Gastroesophageal sphincter (tissue), 4 donors: ENCODE results near the gene CLCN4. TPM values are rescaled to one million over a fixed set of nuclear protein-coding genes. Genes with fewer than 3 reads are reported as not detected.

Experiments
- ATAC-seq: fragments of 150-250 bp; one replicate; pipeline ENCODE4 v1.9.1; 2016; ENCODE audit warnings: mild to moderate bottlenecking, moderate library complexity
- H3K27ac ChIP-seq, 4 donors: fragments of 200-600 bp; sonication (generic) in 3 of 4; 1 replicate in 3 of 4; 2 replicates in 1 of 4; pipeline ENCODE4 v1.5.1; 2016 to 2019
- H3K27me3 ChIP-seq: fragments of 200-600 bp; sonication (generic); one replicate; pipeline ENCODE4 v1.5.1; 2019
- H3K36me3 ChIP-seq, 2 donors: fragments of 200-600 bp; sonication (generic); one replicate each; pipeline ENCODE4 v1.5.1; 2019; ENCODE audit warnings: control low read depth in 1 of 2
- H3K4me1 ChIP-seq, 3 donors: fragments of 200-600 bp; sonication (generic); 1 replicate in 2 of 3; 2 replicates in 1 of 3; pipeline ENCODE4 v1.5.1; 2016 to 2019; ENCODE audit warnings: control low read depth in 2 of 3
- H3K4me3 ChIP-seq, 2 donors: fragments of 200-600 bp; sonication (generic); one replicate each; pipeline ENCODE4 v1.5.1; 2019; ENCODE audit warnings: mild to moderate bottlenecking in 1 of 2, moderate library complexity in 1 of 2
- H3K9me3 ChIP-seq, 3 donors: fragments of 200-600 bp; sonication (generic); one replicate each; pipeline ENCODE4 v1.5.1; 2017 to 2019; ENCODE audit warnings: control low read depth in 2 of 3
- CTCF ChIP-seq, 4 experiments: fragments of 200-600 bp in 2 of 4; fragments of 450-650 bp in 2 of 4; sonication (generic) in 1 of 4; IDR thresholded peaks; one replicate each; pipeline ENCODE4 v1.5.1; 2017 to 2019; ENCODE audit warnings: antibody characterized with exemption in 4 of 4, mild to moderate bottlenecking in 2 of 4, moderate library complexity in 2 of 4
- EP300 ChIP-seq: sonication (generic); formaldehyde crosslinking; IDR thresholded peaks from one replicate; pipeline ENCODE4 v1.6.1; 2017; ENCODE audit warnings: antibody characterized with exemption, mild to moderate bottlenecking
- POLR2A ChIP-seq, 2 donors: fragments of 450-650 bp; IDR thresholded peaks; one replicate each; pipeline ENCODE4 v1.6.1; 2017; ENCODE audit warnings: antibody characterized with exemption in 2 of 2, mild to moderate bottlenecking in 2 of 2, moderate library complexity in 1 of 2
- POLR2AphosphoS5 ChIP-seq: sonication (generic); formaldehyde crosslinking; IDR thresholded peaks from one replicate; pipeline ENCODE4 v1.6.1; 2017; ENCODE audit warnings: antibody characterized with exemption
- WGBS, 2 donors: methylation state at CpG; one replicate each; pipeline ENCODE4 v1.1.5; 2018; ENCODE audit warnings: low coverage in 1 of 2; 5-methylcytosine and 5-hydroxymethylcytosine counted together
- total RNA-seq, 4 donors: library from RNA; depleted of rRNA; stranded (reverse); fragments of >200 nt; gene quantifications; one replicate each; pipeline ENCODE4 v1.1.0, GENCODE V29; 2016

The CLCN4 gene
- total RNA-seq, 4 donors from 2014 or later: 0.16 to 2.3 (median 2.0) TPM

- peaks cover 0 to 45% (median 0%) of the 10 kb centered on the region in 3 donors for H3K4me1 ChIP-seq
- 69 to 88% methylated on average over 7 to 9 of the region's 16 CpGs for WGBS, 2 donors
- no peak for TF ChIP-seq EP300
- TF ChIP-seq CTCF (IDR thresholded peaks at IDR 0.05): no peak
- no peak for TF ChIP-seq POLR2AphosphoS5
- H3K9me3 ChIP-seq: no peaks in the 10 kb centered on the region
- H3K27ac ChIP-seq: no peak overlapping the region
- no peak for ATAC-seq
- H3K36me3 ChIP-seq: no peaks in the 10 kb centered on the region
- H3K4me3 ChIP-seq: no peak overlapping the region
- H3K27me3 ChIP-seq: no peaks in the 10 kb centered on the region
Measured at GRCh38 chrX:10176121-10177003, 19.6 kb downstream of the CLCN4 start.

GRCh38 chrX:10177004-10177396, 20.2 kb downstream of the CLCN4 start:
- Histone ChIP-seq H3K27ac (no peak overlapping the region), H3K9me3 (no peaks in the 10 kb centered on the region), H3K4me1 (peaks cover 0 to 45% (median 0%) of the 10 kb centered on the region in 3 donors), H3K27me3 (no peaks in the 10 kb centered on the region), H3K36me3 (no peaks in the 10 kb centered on the region), H3K4me3 (no peak overlapping the region)
- ATAC-seq: no peak
- WGBS, 2 donors: 79 to 86% methylated on average over 3 to 7 of the region's 7 CpGs
- no peak for TF ChIP-seq CTCF (IDR thresholded peaks at IDR 0.05)

- no peak overlapping the region for H3K4me3 ChIP-seq
- TF ChIP-seq EP300 (no peak), POLR2AphosphoS5 (peak; percentile 40)
- ATAC-seq: no peak
- H3K4me1 ChIP-seq: peaks cover 0 to 45% (median 0%) of the 10 kb centered on the region in 3 donors
- no peaks in the 10 kb centered on the region for H3K27me3 ChIP-seq
- H3K36me3 ChIP-seq: no peaks in the 10 kb centered on the region
- no peak overlapping the region for H3K27ac ChIP-seq
- H3K9me3 ChIP-seq: no peaks in the 10 kb centered on the region
- 30 to 43% methylated on average over 3 of the region's 3 CpGs for WGBS, 2 donors
Measured at GRCh38 chrX:10177601-10178000, 20.8 kb downstream of the CLCN4 start.

DNA sequence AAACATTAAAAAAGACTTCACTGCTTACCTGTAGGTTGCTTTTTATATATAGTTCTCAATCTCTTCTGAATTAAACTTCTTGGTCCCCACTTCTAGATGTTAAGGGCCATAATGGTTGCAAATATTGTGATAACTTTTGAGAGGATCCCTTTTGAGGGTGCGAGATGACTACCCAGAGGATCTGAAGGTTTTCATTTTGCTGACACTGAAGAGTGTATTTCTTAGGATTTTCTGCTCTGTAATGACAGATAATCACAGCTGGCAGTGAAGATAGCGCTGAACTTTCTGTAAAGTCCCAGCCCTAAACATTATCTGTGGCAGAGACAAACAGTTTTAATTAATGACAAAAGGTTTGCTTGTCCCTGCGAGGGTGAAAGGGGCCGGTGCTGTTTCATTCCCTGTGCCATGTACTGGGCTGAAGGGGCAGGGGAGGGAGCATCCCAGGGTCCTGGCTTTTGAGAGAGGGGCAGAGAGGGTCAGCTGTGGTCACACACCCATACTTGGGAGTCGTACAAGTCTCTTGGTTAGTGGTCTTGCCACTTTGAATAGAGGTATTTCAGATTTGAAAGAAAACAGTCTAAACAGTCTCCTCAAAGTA, 22.2 kb downstream of the CLCN4 start:
- TF ChIP-seq POLR2A (IDR thresholded peaks at IDR 0.05) (no peak), POLR2AphosphoS5 (no peak)
- no peak for ATAC-seq
- 46 to 60% methylated on average over 3 to 5 of the region's 5 CpGs for WGBS, 2 donors

GRCh38 chrX:10183760-10184159, 27.0 kb downstream of the CLCN4 start:
- no peaks in the 10 kb centered on the region for H3K27me3 ChIP-seq

More for the DNA sequence above, 22.2 kb downstream of the CLCN4 start:
- H3K4me3 ChIP-seq: no peak overlapping the region
- no peaks in the 10 kb centered on the region for H3K27me3 ChIP-seq
- H3K36me3 ChIP-seq: no peaks in the 10 kb centered on the region
- H3K27ac ChIP-seq: no peak overlapping the region
- no peaks in the 10 kb centered on the region for H3K9me3 ChIP-seq
- peaks cover 0 to 36% (median 0%) of the 10 kb centered on the region in 3 donors for H3K4me1 ChIP-seq

More at GRCh38 chrX:10183760-10184159, 27.0 kb downstream of the CLCN4 start:
- no peak overlapping the region for H3K27ac ChIP-seq
- TF ChIP-seq POLR2A (IDR thresholded peaks at IDR 0.05) (no peak), POLR2AphosphoS5 (no peak), EP300 (no peak), CTCF (IDR thresholded peaks at IDR 0.05) (no peak)
- H3K36me3 ChIP-seq: no peaks in the 10 kb centered on the region
- no peak for ATAC-seq
- H3K9me3 ChIP-seq: no peaks in the 10 kb centered on the region
- no peaks in the 10 kb centered on the region for H3K4me1 ChIP-seq
- no peak overlapping the region for H3K4me3 ChIP-seq
- 82 to 89% methylated on average over 3 of the region's 3 CpGs for WGBS, 2 donors
